ENCODE measurements around the gene HIGD1B. TPM values are rescaled to one million over a fixed set of nuclear protein-coding genes. Genes with fewer than 3 reads are reported as not detected.
"Not testable (repeated sequence)": the region's sequence is repeated elsewhere in the genome, so short reads cannot be mapped to it uniquely, and the experiment has no call there.

Gene HIGD1B
- 10 to 100 TPM in 2 of 3 donors, 1 to 10 TPM in 1; 2.1 to 16.2 (median 10.7) TPM for polyA plus RNA-seq

GRCh38 chr17:44847586-44847985 lies at the start of gene HIGD1B:
HIGD1B (plus strand) TSS chr17:44847883; CDS start chr17:44848153, 270 bp downstream.
- WGBS, 3 donors = 49 to 72% (median 60%) methylated on average over 2 of the region's 2 CpGs
- no peak within 1 kb of the TSS for H3K27ac ChIP-seq (ENCODE audit: low read depth, low read length)

DNA sequence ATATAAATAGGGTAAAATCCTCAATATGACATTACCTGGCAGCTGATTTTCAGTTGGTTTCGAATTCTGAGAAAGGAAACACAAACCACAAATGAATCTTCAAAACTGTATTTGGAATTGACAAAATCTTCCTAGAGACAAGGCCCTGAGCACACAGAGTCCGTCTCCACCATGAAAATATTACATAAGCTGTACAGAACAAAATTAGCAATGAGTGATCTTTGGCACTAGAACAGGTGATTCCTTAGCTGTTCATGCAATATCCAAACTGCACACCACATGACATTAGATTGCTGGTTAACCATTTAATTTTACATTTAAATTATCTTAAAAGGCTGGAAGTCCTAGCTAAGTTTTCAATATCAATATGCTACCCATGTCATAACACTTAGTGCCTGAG lies 49.3 kb upstream of the HIGD1B start:
- H3K27ac ChIP-seq (ENCODE audit: low read depth, low read length) = no peak overlapping the region
- 73 to 78% (median 74%) methylated on average over 2 of the region's 2 CpGs for WGBS, 3 donors

GRCh38 chr17:44801880-44802279 lies 45.8 kb upstream of the HIGD1B start:
- 90 to 96% (median 95%) methylated on average over 5 of the region's 5 CpGs for WGBS, 3 donors
- no peak overlapping the region for H3K27ac ChIP-seq (ENCODE audit: low read depth, low read length)

GRCh38 chr17:44804302-44805089 lies 43.2 kb upstream of the HIGD1B start:
- H3K27ac ChIP-seq (ENCODE audit: low read depth, low read length) = no peak overlapping the region
- 79 to 82% (median 82%) methylated on average over 10 of the region's 10 CpGs for WGBS, 3 donors

DNA sequence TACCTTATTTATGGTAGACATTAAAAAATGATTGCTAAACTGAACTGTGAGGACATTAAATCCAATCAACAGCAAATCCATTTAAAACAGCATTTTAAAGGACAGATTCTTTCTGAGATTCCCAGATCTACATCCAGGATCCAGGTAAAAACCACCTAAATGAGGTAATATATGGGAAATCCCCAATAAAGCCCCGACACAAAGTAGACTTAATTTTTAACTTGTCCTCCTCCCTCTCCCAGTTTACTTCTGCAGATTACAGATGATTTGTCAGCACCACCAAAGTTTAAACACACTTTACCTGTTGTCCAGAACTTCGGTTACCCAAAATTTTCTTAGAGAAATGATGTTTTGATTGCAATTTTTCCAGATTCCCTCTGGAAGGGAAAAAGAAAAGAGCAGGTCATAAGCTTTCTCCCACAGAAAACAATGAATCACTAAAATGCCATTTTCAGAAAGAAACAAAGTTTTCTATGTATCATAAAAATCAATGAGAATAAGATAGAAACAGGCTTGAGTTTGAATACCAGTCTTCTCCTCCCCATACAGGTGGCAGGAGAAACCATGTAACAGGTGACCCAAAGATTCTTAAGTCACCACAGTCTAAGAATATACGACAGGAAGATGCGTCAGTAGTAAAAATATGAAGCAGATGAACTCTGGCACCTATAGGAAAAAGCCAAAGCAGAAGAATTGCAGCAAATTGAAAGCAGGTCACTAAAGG lies 40.4 kb upstream of the HIGD1B start:
- H3K27ac ChIP-seq (ENCODE audit: low read depth, low read length) = no peak overlapping the region
- WGBS, 3 donors = 64 to 85% (median 83%) methylated on average over 4 of the region's 4 CpGs

- WGBS, 3 donors = 55 to 70% (median 64%) methylated on average over 3 of the region's 3 CpGs
- no peak overlapping the region for H3K27ac ChIP-seq (ENCODE audit: low read depth, low read length)
Measured at GRCh38 chr17:44807817-44808155, 39.9 kb upstream of the HIGD1B start.

GRCh38 chr17:44808156-44808555 lies 39.5 kb upstream of the HIGD1B start:
- H3K27ac ChIP-seq (ENCODE audit: low read depth, low read length) = no peak overlapping the region
- WGBS, 3 donors = 93 to 94% (median 94%) methylated on average over 4 of the region's 4 CpGs

DNA sequence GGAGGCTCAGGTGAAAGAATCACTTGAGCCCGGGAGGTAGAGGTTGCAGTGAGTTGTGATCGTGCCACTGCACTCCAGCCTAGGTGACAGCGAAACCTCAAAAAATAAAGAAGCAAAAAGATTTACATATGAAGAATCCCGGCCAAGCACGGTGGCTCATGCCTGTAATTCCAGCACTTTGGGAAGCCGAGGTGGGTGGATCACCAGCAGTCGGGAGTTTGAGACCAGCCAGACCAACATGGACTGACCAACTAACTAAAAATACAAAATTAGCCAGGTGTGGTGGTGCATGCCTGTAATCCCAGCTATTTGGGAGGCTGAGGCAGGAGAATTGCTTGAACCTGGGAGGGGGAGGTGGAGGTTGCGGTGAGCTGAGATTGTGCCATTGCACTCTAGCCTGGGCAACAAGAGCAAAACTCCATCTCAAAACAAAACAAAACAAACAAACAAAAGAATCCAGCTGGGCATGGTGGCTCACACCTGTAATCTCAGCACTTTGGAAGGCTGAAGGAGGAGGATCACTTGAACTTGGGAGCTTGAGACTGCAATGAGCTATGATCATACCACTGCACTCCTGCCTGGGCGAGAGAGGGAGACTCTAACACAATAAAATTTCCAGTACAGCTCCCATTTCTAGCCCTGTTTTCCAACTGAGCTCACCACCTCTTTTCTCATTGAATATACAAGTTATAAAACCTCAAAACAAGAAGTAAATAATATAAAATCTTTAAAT lies 38.9 kb upstream of the HIGD1B start:
- H3K27ac ChIP-seq (ENCODE audit: low read depth, low read length) = not testable (repeated sequence)
- WGBS, 3 donors = 92 to 94% (median 94%) methylated on average over 9 of the region's 9 CpGs

DNA sequence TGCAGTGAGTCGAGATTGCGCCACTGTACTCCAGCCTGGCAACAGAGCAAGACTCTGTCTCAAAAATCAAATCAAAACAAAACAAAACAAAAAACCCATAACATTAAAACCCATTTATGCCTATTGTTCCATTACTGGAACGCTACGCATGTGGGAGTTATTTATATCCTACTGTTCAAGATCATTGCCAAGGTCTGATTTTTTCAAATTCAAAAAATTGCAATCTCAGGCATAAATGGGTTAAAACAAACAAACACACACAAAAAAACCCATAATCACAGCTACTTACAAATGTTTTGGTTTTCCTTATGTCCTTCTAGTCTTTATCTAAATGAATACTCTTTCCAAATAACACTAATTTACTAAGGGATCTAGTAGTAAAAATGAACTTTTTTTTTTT lies 35.4 kb upstream of the HIGD1B start:
- WGBS, 3 donors = 65 to 82% (median 75%) methylated on average over 4 of the region's 4 CpGs
- H3K27ac ChIP-seq (ENCODE audit: low read depth, low read length) = no peak overlapping the region

GRCh38 chr17:44818508-44818907 lies 29.2 kb upstream of the HIGD1B start:
- WGBS, 3 donors = 85 to 89% (median 88%) methylated on average over 6 of the region's 6 CpGs
- not testable (repeated sequence) for H3K27ac ChIP-seq (ENCODE audit: low read depth, low read length)

- 29 to 58% (median 47%) methylated on average over 7 of the region's 7 CpGs for whole genome bisulfite sequencing, 3 donors
- H3K27ac ChIP-seq (ENCODE audit: low read depth, low read length) = no peak overlapping the region
Measured at GRCh38 chr17:44820631-44821212, 27.0 kb upstream of the HIGD1B start.

- not testable (repeated sequence) for H3K27ac ChIP-seq (ENCODE audit: low read depth, low read length)
- 91 to 97% (median 94%) methylated on average over 9 of the region's 9 CpGs for WGBS, 3 donors
Measured at GRCh38 chr17:44825236-44825635, 22.4 kb upstream of the HIGD1B start.

- no peak overlapping the region for H3K27ac ChIP-seq (ENCODE audit: low read depth, low read length)
- WGBS, 3 donors = 80 to 90% (median 90%) methylated on average over 15 of the region's 15 CpGs
Measured at GRCh38 chr17:44826123-44826790, 21.4 kb upstream of the HIGD1B start.

DNA sequence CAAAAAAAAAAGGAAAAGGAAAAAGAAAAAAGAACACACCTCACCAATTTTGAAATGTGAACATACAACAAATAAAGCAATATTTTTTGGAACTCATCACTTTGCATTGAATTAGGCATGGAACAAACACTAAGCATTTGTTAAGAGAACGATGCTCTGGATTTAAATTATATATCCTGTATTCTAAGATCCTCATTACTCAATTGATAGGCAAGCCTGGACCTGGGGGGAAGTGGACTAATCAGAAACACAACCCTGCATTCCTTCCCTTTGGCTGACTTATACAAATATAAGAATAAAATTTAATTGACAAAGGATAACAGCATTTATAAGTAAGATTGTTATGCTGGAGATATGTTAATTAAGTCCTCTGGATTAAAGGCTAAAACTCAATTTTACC lies 19.8 kb upstream of the HIGD1B start:
- H3K27ac ChIP-seq (ENCODE audit: low read depth, low read length) = no peak overlapping the region
- WGBS, 3 donors = 60 to 73% (median 62%) methylated on average over 1 of the region's 1 CpG

- 3 to 13% (median 3%) methylated on average over 21 of the region's 21 CpGs for WGBS, 3 donors
- no peak overlapping the region for H3K27ac ChIP-seq (ENCODE audit: low read depth, low read length)
Measured at GRCh38 chr17:44828919-44829522, 18.7 kb upstream of the HIGD1B start.

- WGBS, 3 donors = 1 to 3% (median 2%) methylated on average over 48 to 113 of the region's 123 CpGs
- H3K27ac ChIP-seq (ENCODE audit: low read depth, low read length) = no peak within 1 kb of the TSS
Measured at GRCh38 chr17:44829523-44830358, 17.9 kb upstream of the HIGD1B start, which contains the start of gene GJC1. GJC1 (minus strand) TSS chr17:44830287; CDS start chr17:44805817, 24,470 bp downstream.
